ENCODE results near the gene TMBIM6. TPM values are rescaled to one million over a fixed set of nuclear protein-coding genes. Genes with fewer than 3 reads are reported as not detected.

TMBIM6 gene
- total RNA-seq, 1 experiment from 2014 or later = 525 TPM

DNA sequence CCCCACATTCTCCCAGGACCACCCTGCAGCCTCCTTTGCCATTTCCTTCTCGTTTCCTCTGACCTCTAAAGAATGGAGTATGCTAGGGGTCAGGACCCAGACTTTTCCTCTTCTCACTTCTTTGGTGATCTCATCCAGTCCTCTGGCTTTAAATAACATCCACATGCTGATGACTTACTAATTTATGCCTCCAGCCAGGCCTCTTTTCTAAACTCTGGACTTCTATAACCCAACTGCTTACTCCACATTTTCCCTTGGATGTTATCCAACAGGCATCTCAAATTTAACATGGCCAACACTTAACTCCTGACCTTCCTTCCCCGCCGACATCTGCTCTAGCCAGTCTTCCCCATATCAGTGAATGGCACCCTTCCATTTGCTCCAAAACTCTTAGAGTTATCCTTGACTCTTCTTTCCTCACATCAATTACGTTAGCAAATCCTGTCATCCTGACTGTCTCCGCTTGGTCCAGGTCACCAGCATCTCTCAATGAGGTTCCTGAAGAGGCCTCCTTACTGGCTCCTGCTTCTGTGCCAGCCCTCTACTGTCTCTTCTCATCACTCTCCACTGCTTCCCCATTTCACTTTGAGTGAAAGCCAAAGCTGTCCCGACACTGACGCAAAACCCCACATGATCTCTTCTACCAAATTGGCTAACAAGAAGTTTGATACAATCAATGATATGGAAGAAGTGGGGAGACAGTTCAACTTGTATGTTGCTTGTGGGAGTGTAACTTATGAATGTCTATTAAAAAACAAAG lies 42.7 kb downstream of the TMBIM6 start:
- no peak overlapping the region for H3K4me3 ChIP-seq (ENCODE audit: low read depth in 2 of 2, low read length in 2 of 2)
- TF ChIP-seq TCF7L2 (IDR thresholded peaks at IDR 0.05; ENCODE audit: low read depth, low read length) (no peak), POLR2AphosphoS5 (IDR thresholded peaks at IDR 0.05; ENCODE audit: low read depth, low read length) (no peak), SIN3A (IDR thresholded peaks at IDR 0.05; ENCODE audit: borderline replicate concordance, insufficient read depth, low read depth, low read length) (no peak)
- TF ChIP-seq, protein P1, sequence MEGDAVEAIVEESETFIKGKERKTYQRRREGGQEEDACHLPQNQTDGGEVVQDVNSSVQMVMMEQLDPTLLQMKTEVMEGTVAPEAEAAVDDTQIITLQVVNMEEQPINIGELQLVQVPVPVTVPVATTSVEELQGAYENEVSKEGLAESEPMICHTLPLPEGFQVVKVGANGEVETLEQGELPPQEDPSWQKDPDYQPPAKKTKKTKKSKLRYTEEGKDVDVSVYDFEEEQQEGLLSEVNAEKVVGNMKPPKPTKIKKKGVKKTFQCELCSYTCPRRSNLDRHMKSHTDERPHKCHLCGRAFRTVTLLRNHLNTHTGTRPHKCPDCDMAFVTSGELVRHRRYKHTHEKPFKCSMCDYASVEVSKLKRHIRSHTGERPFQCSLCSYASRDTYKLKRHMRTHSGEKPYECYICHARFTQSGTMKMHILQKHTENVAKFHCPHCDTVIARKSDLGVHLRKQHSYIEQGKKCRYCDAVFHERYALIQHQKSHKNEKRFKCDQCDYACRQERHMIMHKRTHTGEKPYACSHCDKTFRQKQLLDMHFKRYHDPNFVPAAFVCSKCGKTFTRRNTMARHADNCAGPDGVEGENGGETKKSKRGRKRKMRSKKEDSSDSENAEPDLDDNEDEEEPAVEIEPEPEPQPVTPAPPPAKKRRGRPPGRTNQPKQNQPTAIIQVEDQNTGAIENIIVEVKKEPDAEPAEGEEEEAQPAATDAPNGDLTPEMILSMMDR (IDR thresholded peaks at IDR 0.05) = no peak
- TF ChIP-seq, protein P2, sequence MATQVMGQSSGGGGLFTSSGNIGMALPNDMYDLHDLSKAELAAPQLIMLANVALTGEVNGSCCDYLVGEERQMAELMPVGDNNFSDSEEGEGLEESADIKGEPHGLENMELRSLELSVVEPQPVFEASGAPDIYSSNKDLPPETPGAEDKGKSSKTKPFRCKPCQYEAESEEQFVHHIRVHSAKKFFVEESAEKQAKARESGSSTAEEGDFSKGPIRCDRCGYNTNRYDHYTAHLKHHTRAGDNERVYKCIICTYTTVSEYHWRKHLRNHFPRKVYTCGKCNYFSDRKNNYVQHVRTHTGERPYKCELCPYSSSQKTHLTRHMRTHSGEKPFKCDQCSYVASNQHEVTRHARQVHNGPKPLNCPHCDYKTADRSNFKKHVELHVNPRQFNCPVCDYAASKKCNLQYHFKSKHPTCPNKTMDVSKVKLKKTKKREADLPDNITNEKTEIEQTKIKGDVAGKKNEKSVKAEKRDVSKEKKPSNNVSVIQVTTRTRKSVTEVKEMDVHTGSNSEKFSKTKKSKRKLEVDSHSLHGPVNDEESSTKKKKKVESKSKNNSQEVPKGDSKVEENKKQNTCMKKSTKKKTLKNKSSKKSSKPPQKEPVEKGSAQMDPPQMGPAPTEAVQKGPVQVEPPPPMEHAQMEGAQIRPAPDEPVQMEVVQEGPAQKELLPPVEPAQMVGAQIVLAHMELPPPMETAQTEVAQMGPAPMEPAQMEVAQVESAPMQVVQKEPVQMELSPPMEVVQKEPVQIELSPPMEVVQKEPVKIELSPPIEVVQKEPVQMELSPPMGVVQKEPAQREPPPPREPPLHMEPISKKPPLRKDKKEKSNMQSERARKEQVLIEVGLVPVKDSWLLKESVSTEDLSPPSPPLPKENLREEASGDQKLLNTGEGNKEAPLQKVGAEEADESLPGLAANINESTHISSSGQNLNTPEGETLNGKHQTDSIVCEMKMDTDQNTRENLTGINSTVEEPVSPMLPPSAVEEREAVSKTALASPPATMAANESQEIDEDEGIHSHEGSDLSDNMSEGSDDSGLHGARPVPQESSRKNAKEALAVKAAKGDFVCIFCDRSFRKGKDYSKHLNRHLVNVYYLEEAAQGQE (IDR thresholded peaks at IDR 0.05; ENCODE audit: insufficient read depth in 1 of 2, low read depth in 2 of 2, low read length in 1 of 2) = no peak
- in situ Hi-C loops (cut with HindIII; ENCODE audit: low pct_unique_long_range_greater_than_20kb, low sequenced_read_pairs) (no loop called here), intact Hi-C loops (cut with micrococcal nuclease; ENCODE audit: unreplicated experiment) (no loop called here)
- DNase-seq (ENCODE audit: low read depth, low spot score) (no peak), ATAC-seq (no peak)
- no peaks in the 10 kb centered on the region for H3K4me1 ChIP-seq (ENCODE audit: control insufficient read depth, insufficient read depth, low read length)
- POLR2A ChIA-PET = no interaction called here
- H3K27me3 ChIP-seq (ENCODE audit: control insufficient read depth, insufficient read depth, low read length) = no peaks in the 10 kb centered on the region
- no peak overlapping the region for H3K27ac ChIP-seq (ENCODE audit: low read length)
- CTCF ChIA-PET = no interaction called here
- H3K36me3 ChIP-seq (ENCODE audit: control insufficient read depth, insufficient read depth, low read length) = no peaks in the 10 kb centered on the region
- no peaks in the 10 kb centered on the region for H3K9me3 ChIP-seq (ENCODE audit: control insufficient read depth, insufficient read depth, low read depth, low read length)
- BruUV-seq (replicated peaks) = no TSS peak

DNA sequence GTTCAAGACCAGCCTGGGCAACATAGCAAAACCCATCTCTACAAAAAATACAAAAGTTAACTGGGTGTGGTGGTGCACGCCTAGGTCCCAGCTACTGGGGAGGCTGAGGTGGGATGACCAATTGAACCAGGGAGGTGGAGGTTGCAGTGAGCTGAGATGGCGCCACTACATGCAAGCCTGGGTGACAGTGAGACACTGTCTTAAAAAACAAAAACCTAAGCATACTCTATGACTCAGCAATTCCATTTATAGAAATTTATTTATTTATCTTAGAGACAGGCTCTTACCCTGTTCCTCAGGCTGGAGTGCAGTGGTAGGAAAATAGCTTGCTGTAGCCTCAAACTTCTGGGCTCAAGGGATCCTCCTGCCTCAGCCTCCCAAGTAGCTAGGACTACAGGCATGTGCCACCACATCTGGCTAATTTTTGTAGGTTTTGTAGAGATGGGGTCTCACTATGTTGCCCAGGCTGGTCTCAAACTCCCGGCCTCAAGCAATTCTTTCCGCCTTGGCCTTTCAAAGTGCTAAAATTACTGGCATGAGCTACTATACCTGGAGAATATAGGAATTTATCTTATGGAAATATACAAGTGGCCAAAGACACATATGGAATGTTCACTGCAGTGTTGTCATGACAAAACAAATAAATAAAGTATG lies 43.5 kb downstream of the TMBIM6 start:
- POLR2A ChIA-PET = no interaction called here
- BruUV-seq (replicated peaks) = no TSS peak
- Histone ChIP-seq H3K36me3 (ENCODE audit: control insufficient read depth, insufficient read depth, low read length) (no peaks in the 10 kb centered on the region), H3K27ac (ENCODE audit: low read length) (no peak overlapping the region), H3K9me3 (ENCODE audit: control insufficient read depth, insufficient read depth, low read depth, low read length) (no peaks in the 10 kb centered on the region), H3K4me1 (ENCODE audit: control insufficient read depth, insufficient read depth, low read length) (no peaks in the 10 kb centered on the region), H3K4me3 (ENCODE audit: low read depth in 2 of 2, low read length in 2 of 2) (no peak overlapping the region), H3K27me3 (ENCODE audit: control insufficient read depth, insufficient read depth, low read length) (no peaks in the 10 kb centered on the region)
- TF ChIP-seq, protein P2 (IDR thresholded peaks at IDR 0.05; ENCODE audit: insufficient read depth in 1 of 2, low read depth in 2 of 2, low read length in 1 of 2) = no peak
- TF ChIP-seq TCF7L2 (IDR thresholded peaks at IDR 0.05; ENCODE audit: low read depth, low read length) (no peak), SIN3A (IDR thresholded peaks at IDR 0.05; ENCODE audit: borderline replicate concordance, insufficient read depth, low read depth, low read length) (no peak), POLR2AphosphoS5 (IDR thresholded peaks at IDR 0.05; ENCODE audit: low read depth, low read length) (no peak)
- TF ChIP-seq, protein P1 (IDR thresholded peaks at IDR 0.05) = no peak
- intact Hi-C loops (cut with micrococcal nuclease; ENCODE audit: unreplicated experiment) (no loop called here), in situ Hi-C loops (cut with HindIII; ENCODE audit: low pct_unique_long_range_greater_than_20kb, low sequenced_read_pairs) (no loop called here)
- DNase-seq (ENCODE audit: low read depth, low spot score) (no peak), ATAC-seq (no peak)
- CTCF ChIA-PET = no interaction called here
